ENCODE results near the gene ZP1. TPM values are rescaled to one million over a fixed set of nuclear protein-coding genes. Genes with fewer than 3 reads are reported as not detected.

Gene ZP1
- total and polyA plus RNA-seq, 2 of the 13 experiments (the other 11 are each of a cell fraction or from before 2014, with no cell fraction given): 0.16 TPM; not detected in 1

DNA sequence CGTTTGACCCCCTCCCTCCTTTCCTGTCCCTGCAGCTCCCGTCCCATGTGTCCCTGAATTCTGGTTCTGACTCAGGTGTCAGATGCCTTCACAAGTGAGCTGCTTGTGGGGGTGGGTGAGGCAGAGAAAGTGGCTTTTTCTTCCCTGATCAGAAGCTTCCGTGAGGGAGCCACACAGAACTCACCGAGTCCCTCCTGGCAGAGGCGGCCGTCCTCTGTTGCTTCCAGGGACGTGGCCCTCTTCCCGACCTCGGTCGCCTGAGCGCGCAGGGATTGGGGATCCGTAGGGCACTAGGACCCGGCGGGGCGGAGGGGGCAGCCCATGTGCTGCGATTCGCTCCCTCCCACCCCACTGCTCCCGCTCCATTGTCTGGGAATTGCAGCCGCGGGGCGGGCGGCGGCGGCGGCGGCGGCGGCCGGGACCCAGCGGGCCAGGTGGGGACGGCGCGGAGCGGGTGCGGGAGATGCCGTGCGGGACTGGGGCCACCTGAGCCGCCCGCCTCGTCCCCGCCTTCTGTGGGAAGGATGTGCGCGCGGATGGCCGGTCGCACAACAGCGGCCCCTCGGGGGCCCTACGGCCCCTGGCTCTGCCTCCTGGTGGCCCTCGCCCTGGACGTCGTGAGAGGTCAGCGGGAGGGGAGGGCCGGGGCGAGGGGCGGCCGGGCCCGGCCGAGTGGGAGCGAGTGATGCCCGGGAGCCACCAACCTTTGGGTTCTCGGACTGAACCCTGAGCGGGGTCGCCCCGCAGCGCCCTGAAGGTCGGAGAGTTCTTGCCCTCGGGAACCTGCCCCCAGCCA lies 57.0 kb downstream of the ZP1 start, which contains the start of gene TMEM132A:
Gene TMEM132A, plus strand, starts transcription at position 351 of the 796 bp plus-strand sequence. Its CDS starts 174 bp downstream, at position 525.
- intact Hi-C loops (cut with micrococcal nuclease; ENCODE audit: unreplicated experiment): no loop called here
- no peak for FAIRE-seq
- peak; percentile 91 for ATAC-seq
- TF ChIP-seq ZNF607 (CRISPR knock-in tag; IDR thresholded peaks at IDR 0.05; ENCODE audit: borderline replicate concordance) (peak; percentile 77; the same call in 1 of the 2 replicates), ZBTB7B (CRISPR knock-in tag; IDR thresholded peaks at IDR 0.05) (0 out of 2 replicates have a peak, but pooled peaks have one; percentile 17), ZNF296 (CRISPR knock-in tag; conservative IDR thresholded peaks at IDR 0.05) (no peak), ZSCAN31 (CRISPR knock-in tag; IDR thresholded peaks at IDR 0.05; ENCODE audit: low read depth) (peak; percentile 80), ZNF235 (CRISPR knock-in tag; IDR thresholded peaks at IDR 0.05; ENCODE audit: borderline replicate concordance) (no peak), ZBTB38 (CRISPR knock-in tag; IDR thresholded peaks at IDR 0.05) (no peak)
- TF ChIP-seq, protein P1, sequence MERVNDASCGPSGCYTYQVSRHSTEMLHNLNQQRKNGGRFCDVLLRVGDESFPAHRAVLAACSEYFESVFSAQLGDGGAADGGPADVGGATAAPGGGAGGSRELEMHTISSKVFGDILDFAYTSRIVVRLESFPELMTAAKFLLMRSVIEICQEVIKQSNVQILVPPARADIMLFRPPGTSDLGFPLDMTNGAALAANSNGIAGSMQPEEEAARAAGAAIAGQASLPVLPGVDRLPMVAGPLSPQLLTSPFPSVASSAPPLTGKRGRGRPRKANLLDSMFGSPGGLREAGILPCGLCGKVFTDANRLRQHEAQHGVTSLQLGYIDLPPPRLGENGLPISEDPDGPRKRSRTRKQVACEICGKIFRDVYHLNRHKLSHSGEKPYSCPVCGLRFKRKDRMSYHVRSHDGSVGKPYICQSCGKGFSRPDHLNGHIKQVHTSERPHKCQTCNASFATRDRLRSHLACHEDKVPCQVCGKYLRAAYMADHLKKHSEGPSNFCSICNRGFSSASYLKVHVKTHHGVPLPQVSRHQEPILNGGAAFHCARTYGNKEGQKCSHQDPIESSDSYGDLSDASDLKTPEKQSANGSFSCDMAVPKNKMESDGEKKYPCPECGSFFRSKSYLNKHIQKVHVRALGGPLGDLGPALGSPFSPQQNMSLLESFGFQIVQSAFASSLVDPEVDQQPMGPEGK (CRISPR knock-in tag; IDR thresholded peaks at IDR 0.05): peak; percentile 94
- TF ChIP-seq, protein P2, sequence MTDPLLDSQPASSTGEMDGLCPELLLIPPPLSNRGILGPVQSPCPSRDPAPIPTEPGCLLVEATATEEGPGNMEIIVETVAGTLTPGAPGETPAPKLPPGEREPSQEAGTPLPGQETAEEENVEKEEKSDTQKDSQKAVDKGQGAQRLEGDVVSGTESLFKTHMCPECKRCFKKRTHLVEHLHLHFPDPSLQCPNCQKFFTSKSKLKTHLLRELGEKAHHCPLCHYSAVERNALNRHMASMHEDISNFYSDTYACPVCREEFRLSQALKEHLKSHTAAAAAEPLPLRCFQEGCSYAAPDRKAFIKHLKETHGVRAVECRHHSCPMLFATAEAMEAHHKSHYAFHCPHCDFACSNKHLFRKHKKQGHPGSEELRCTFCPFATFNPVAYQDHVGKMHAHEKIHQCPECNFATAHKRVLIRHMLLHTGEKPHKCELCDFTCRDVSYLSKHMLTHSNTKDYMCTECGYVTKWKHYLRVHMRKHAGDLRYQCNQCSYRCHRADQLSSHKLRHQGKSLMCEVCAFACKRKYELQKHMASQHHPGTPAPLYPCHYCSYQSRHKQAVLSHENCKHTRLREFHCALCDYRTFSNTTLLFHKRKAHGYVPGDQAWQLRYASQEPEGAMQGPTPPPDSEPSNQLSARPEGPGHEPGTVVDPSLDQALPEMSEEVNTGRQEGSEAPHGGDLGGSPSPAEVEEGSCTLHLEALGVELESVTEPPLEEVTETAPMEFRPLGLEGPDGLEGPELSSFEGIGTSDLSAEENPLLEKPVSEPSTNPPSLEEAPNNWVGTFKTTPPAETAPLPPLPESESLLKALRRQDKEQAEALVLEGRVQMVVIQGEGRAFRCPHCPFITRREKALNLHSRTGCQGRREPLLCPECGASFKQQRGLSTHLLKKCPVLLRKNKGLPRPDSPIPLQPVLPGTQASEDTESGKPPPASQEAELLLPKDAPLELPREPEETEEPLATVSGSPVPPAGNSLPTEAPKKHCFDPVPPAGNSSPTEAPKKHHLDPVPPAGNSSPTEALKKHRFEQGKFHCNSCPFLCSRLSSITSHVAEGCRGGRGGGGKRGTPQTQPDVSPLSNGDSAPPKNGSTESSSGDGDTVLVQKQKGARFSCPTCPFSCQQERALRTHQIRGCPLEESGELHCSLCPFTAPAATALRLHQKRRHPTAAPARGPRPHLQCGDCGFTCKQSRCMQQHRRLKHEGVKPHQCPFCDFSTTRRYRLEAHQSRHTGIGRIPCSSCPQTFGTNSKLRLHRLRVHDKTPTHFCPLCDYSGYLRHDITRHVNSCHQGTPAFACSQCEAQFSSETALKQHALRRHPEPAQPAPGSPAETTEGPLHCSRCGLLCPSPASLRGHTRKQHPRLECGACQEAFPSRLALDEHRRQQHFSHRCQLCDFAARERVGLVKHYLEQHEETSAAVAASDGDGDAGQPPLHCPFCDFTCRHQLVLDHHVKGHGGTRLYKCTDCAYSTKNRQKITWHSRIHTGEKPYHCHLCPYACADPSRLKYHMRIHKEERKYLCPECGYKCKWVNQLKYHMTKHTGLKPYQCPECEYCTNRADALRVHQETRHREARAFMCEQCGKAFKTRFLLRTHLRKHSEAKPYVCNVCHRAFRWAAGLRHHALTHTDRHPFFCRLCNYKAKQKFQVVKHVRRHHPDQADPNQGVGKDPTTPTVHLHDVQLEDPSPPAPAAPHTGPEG (CRISPR knock-in tag; IDR thresholded peaks at IDR 0.05): peak; percentile 40; the same call in 1 of the 2 replicates
- TF ChIP-seq, protein P3, sequence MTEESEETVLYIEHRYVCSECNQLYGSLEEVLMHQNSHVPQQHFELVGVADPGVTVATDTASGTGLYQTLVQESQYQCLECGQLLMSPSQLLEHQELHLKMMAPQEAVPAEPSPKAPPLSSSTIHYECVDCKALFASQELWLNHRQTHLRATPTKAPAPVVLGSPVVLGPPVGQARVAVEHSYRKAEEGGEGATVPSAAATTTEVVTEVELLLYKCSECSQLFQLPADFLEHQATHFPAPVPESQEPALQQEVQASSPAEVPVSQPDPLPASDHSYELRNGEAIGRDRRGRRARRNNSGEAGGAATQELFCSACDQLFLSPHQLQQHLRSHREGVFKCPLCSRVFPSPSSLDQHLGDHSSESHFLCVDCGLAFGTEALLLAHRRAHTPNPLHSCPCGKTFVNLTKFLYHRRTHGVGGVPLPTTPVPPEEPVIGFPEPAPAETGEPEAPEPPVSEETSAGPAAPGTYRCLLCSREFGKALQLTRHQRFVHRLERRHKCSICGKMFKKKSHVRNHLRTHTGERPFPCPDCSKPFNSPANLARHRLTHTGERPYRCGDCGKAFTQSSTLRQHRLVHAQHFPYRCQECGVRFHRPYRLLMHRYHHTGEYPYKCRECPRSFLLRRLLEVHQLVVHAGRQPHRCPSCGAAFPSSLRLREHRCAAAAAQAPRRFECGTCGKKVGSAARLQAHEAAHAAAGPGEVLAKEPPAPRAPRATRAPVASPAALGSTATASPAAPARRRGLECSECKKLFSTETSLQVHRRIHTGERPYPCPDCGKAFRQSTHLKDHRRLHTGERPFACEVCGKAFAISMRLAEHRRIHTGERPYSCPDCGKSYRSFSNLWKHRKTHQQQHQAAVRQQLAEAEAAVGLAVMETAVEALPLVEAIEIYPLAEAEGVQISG (CRISPR knock-in tag; IDR thresholded peaks at IDR 0.05): peak; percentile 80

More for the DNA sequence above, 57.0 kb downstream of the ZP1 start, which contains the start of gene TMEM132A:
- H3K79me2 ChIP-seq (ENCODE audit: insufficient read depth, low read length): no peaks in the 10 kb centered on the region
- peak within 1 kb of the TSS; percentile 56 for H3K9ac ChIP-seq (ENCODE audit: insufficient read depth, low read depth, low read length)
- in situ Hi-C loops (cut with HindIII; ENCODE audit: extremely low pct_ligation_motif_present, low pct_unique_long_range_greater_than_20kb): no loop called here
- no peaks in the 10 kb centered on the region for H3K9me3 ChIP-seq (ENCODE audit: low read length)
- no peaks in the 10 kb centered on the region; a peak in 1 of 5 replicates for H3K27me3 ChIP-seq (ENCODE audit: control insufficient read depth in 1 of 2, insufficient read depth in 2 of 2, low read length in 2 of 2)
- H2AFZ ChIP-seq (ENCODE audit: low read length): no peak within 1 kb of the TSS
- WGBS (ENCODE audit: low lambda C conversion rate): 3% methylated on average over 8 of the region's 69 CpGs
- ChIA-PET POLR2A (interaction anchor here (1.1 kb wide), 3 partner anchors 9 to 19 kb away, joined by 3 to 7 read pairs (median 4); partner anchors contain the start of gene TMEM109), CTCF (ENCODE audit: low intra/inter-chr PET ratio, low total read pairs) (no interaction called here)
- peak within 1 kb of the TSS; percentile 57 to 75 (median 73) for H3K4me3 ChIP-seq (replicated peaks in 1 of 3; ENCODE audit: insufficient read depth in 1 of 3, low read depth in 2 of 3, low read length in 3 of 3)
- no TSS peak for BruUV-seq (replicated peaks)
- peak within 1 kb of the TSS; percentile 92 for H3K4me2 ChIP-seq (ENCODE audit: low read depth, low read length)
- H3K4me1 ChIP-seq (ENCODE audit: insufficient read depth, low read length): peaks cover 24% of the 10 kb centered on the region
- peaks cover 2 to 7% of the 10 kb centered on the region in 2 experiments; a peak in 4 of 5 replicates for H3K36me3 ChIP-seq (replicated peaks in 1 of 2; ENCODE audit: control insufficient read depth in 1 of 2, insufficient read depth in 2 of 2, low read length in 2 of 2)
- peak; percentile 37 for DNase-seq (ENCODE audit: low spot score)
- H3K27ac ChIP-seq (ENCODE audit: extremely low read length, insufficient read depth, low read length): no peak within 1 kb of the TSS
- no peaks in the 10 kb centered on the region for H4K20me1 ChIP-seq (ENCODE audit: insufficient read depth, low read length)
